Fibroblast of lung (primary cell): ENCODE results near the gene MBTD1. TPM values are rescaled to one million over a fixed set of nuclear protein-coding genes. Genes with fewer than 3 reads are reported as not detected.

Experiments
- DNase-seq, 2 donors: peaks; one replicate each; pipeline versions ENCODE4 v3.0.0 to v3.0.0-alpha.2; 2010; ENCODE audit warnings: low read depth in 2 of 2
- H2AFZ ChIP-seq: 2 replicates; pipeline ENCODE4 v1.5.1; 2012; ENCODE audit warnings: low read length, control low read depth, inconsistent platforms
- H3K27ac ChIP-seq: 2 replicates; pipeline ENCODE4 v1.5.1; 2011; ENCODE audit warnings: low read length, control low read depth; ENCODE audit not compliant: insufficient read depth
- H3K27me3 ChIP-seq: 2 replicates; pipeline ENCODE4 v1.5.1; 2011; ENCODE audit warnings: mild to moderate bottlenecking, low read length; ENCODE audit not compliant: control insufficient read depth, insufficient read depth
- H3K36me3 ChIP-seq: 2 replicates; pipeline ENCODE4 v1.5.1; 2011; ENCODE audit warnings: low read length; ENCODE audit not compliant: control insufficient read depth, insufficient read depth
- H3K4me1 ChIP-seq: 2 replicates; pipeline ENCODE4 v1.5.1; 2011; ENCODE audit warnings: low read length; ENCODE audit not compliant: control insufficient read depth, insufficient read depth; ENCODE audit errors: extremely low read depth
- H3K4me2 ChIP-seq: 2 replicates; pipeline ENCODE4 v1.5.1; 2011; ENCODE audit warnings: low read length, control low read depth; ENCODE audit not compliant: insufficient read depth; ENCODE audit errors: extremely low read depth
- H3K4me3 ChIP-seq, 4 experiments: fragments of 200-600 bp in 1 of 4; sonication (generic) in 1 of 4; replicated peaks in 1 of 4; 2 replicates each; pipeline ENCODE4 v1.5.1; 2011 to 2016; ENCODE audit warnings: low read length in 4 of 4, low read depth in 3 of 4, mild to moderate bottlenecking in 3 of 4, control low read depth in 2 of 4, inconsistent platforms in 1 of 4, mixed read lengths in 1 of 4; ENCODE audit not compliant: insufficient read depth in 1 of 4; ENCODE audit errors: control extremely low read depth in 1 of 4
- H3K79me2 ChIP-seq: 2 replicates; pipeline ENCODE4 v1.5.1; 2012; ENCODE audit warnings: mild to moderate bottlenecking, low read length, inconsistent platforms; ENCODE audit not compliant: control insufficient read depth, insufficient read depth
- H3K9ac ChIP-seq: 2 replicates; pipeline ENCODE4 v1.5.1; 2011; ENCODE audit warnings: mild to moderate bottlenecking, low read length, control low read depth; ENCODE audit not compliant: insufficient read depth
- H3K9me3 ChIP-seq: 2 replicates; pipeline ENCODE4 v1.5.1; 2012; ENCODE audit warnings: low read depth, low read length; ENCODE audit not compliant: control insufficient read depth, insufficient read depth
- H4K20me1 ChIP-seq: 2 replicates; pipeline ENCODE4 v1.5.1; 2011; ENCODE audit warnings: low read length; ENCODE audit not compliant: control insufficient read depth, insufficient read depth; ENCODE audit errors: extremely low read depth
- CTCF ChIP-seq, 2 donors: IDR thresholded peaks in 1 of 2; conservative IDR thresholded peaks in 1 of 2; 1 replicate in 1 of 2; 2 replicates in 1 of 2; pipeline ENCODE4 v1.5.1; 2011 to 2012; ENCODE audit warnings: low read length in 2 of 2, control low read depth in 1 of 2, inconsistent platforms in 1 of 2, low read depth in 1 of 2, mild to moderate bottlenecking in 1 of 2
- EZH2 ChIP-seq: IDR thresholded peaks from 2 replicates; pipeline ENCODE4 v1.5.1; 2012; ENCODE audit warnings: low read length, control low read depth, mild to moderate bottlenecking; ENCODE audit errors: missing control alignments
- polyA plus RNA-seq, 2 donors: library from polyadenylated mRNA; depleted of rRNA in 1 of 2; stranded (reverse) in 1 of 2; unstranded in 1 of 2; fragments of >200 nt; gene quantifications; 2 replicates each; pipeline ENCODE4 v1.2.1, GENCODE V29; 2011 to 2012; ENCODE audit warnings: missing spikeins in 1 of 2
- total RNA-seq: library from RNA; depleted of rRNA; stranded (reverse); fragments of >200 nt; gene quantifications from 2 replicates; pipeline ENCODE4 v1.2.1, GENCODE V29; 2014

MBTD1 gene
- total and polyA plus RNA-seq, 2 donors (not counting 1 experiment from before 2014, with no cell fraction given) = 4.4 to 13.7 TPM

GRCh38 chr17:51170736-51171135 lies 89.1 kb downstream of the MBTD1 start:
- Histone ChIP-seq H3K9ac (no peak overlapping the region), H3K27ac (no peak overlapping the region), H3K36me3 (peaks cover 15% of the 10 kb centered on the region), H3K4me3 (no peak overlapping the region), H2AFZ (no peak overlapping the region), H3K4me1 (peaks cover 5% of the 10 kb centered on the region), H3K27me3 (no peaks in the 10 kb centered on the region), H3K79me2 (peaks cover 17% of the 10 kb centered on the region), H3K4me2 (no peak overlapping the region), H3K9me3 (no peaks in the 10 kb centered on the region), H4K20me1 (no peaks in the 10 kb centered on the region)
- no peak for DNase-seq
- TF ChIP-seq CTCF (conservative IDR thresholded peaks at IDR 0.05 in 1 of 2, IDR thresholded peaks at IDR 0.05 in 1 of 2; ENCODE audit: low read depth in 1 of 2, low read length in 2 of 2) (no peak), EZH2 (no peak)

GRCh38 chr17:51169340-51169739 lies 90.5 kb downstream of the MBTD1 start:
- no peaks in the 10 kb centered on the region for H3K9me3 ChIP-seq
- no peak overlapping the region for H3K27ac ChIP-seq
- H3K4me3 ChIP-seq = no peak overlapping the region
- no peaks in the 10 kb centered on the region for H3K27me3 ChIP-seq
- H3K36me3 ChIP-seq = peaks cover 15% of the 10 kb centered on the region
- peaks cover 17% of the 10 kb centered on the region for H3K79me2 ChIP-seq
- TF ChIP-seq EZH2 (no peak), CTCF (conservative IDR thresholded peaks at IDR 0.05 in 1 of 2, IDR thresholded peaks at IDR 0.05 in 1 of 2; ENCODE audit: low read depth in 1 of 2, low read length in 2 of 2) (no peak)
- no peak overlapping the region for H2AFZ ChIP-seq
- H3K4me2 ChIP-seq = no peak overlapping the region
- DNase-seq = no peak
- H4K20me1 ChIP-seq = no peaks in the 10 kb centered on the region
- no peak overlapping the region for H3K9ac ChIP-seq
- peaks cover 9% of the 10 kb centered on the region for H3K4me1 ChIP-seq

- Histone ChIP-seq H4K20me1 (no peaks in the 10 kb centered on the region), H3K27ac (peak overlapping the region; percentile 95), H3K4me2 (peak overlapping the region; percentile 88), H3K4me3 (peak overlapping the region; percentile 85 to 99 (median 93)), H3K79me2 (peaks cover 17% of the 10 kb centered on the region), H3K9ac (peak overlapping the region; percentile 93), H3K9me3 (no peaks in the 10 kb centered on the region), H3K4me1 (peaks cover 9% of the 10 kb centered on the region), H2AFZ (peak overlapping the region; percentile 43), H3K36me3 (peaks cover 14% of the 10 kb centered on the region), H3K27me3 (no peaks in the 10 kb centered on the region)
- peak; percentile 22 to 34 for DNase-seq
- peak; percentile 59 to 67 for TF ChIP-seq CTCF (conservative IDR thresholded peaks at IDR 0.05 in 1 of 2, IDR thresholded peaks at IDR 0.05 in 1 of 2; ENCODE audit: low read depth in 1 of 2, low read length in 2 of 2)
- TF ChIP-seq EZH2 = no peak
Measured at GRCh38 chr17:51166987-51167931, 92.6 kb downstream of the MBTD1 start.
